Measurements from ENCODE around the gene STEAP3.

DNA sequence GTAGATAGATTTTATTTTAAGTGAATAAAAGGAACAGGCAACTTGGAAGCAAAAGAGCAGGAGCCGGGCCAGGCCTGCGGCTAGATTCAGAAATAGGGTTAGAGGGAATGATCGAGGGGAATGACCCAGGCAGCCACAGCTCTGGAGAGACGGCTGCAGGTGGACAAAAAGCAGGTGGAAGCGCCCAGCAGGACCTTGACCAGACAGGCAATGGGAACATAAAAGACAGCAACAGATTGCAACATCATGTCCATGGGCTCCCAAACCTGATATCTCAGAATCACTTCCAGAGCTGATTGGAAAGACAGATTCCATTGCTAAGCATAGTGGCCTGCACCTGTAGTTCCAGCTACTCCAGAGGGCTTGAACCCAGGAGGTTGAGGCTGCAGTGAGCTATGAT is 28.6 kb upstream of the STEAP3 start:
- TF ChIP-seq, protein P1, sequence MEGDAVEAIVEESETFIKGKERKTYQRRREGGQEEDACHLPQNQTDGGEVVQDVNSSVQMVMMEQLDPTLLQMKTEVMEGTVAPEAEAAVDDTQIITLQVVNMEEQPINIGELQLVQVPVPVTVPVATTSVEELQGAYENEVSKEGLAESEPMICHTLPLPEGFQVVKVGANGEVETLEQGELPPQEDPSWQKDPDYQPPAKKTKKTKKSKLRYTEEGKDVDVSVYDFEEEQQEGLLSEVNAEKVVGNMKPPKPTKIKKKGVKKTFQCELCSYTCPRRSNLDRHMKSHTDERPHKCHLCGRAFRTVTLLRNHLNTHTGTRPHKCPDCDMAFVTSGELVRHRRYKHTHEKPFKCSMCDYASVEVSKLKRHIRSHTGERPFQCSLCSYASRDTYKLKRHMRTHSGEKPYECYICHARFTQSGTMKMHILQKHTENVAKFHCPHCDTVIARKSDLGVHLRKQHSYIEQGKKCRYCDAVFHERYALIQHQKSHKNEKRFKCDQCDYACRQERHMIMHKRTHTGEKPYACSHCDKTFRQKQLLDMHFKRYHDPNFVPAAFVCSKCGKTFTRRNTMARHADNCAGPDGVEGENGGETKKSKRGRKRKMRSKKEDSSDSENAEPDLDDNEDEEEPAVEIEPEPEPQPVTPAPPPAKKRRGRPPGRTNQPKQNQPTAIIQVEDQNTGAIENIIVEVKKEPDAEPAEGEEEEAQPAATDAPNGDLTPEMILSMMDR (IDR thresholded peaks at IDR 0.05), result no peak
- TF ChIP-seq ZFX (IDR thresholded peaks at IDR 0.05; ENCODE audit: borderline replicate concordance), result no peak

All from 22Rv1 (cell line).